ENCODE data around the gene RASA3.

RASA3 gene

DNA sequence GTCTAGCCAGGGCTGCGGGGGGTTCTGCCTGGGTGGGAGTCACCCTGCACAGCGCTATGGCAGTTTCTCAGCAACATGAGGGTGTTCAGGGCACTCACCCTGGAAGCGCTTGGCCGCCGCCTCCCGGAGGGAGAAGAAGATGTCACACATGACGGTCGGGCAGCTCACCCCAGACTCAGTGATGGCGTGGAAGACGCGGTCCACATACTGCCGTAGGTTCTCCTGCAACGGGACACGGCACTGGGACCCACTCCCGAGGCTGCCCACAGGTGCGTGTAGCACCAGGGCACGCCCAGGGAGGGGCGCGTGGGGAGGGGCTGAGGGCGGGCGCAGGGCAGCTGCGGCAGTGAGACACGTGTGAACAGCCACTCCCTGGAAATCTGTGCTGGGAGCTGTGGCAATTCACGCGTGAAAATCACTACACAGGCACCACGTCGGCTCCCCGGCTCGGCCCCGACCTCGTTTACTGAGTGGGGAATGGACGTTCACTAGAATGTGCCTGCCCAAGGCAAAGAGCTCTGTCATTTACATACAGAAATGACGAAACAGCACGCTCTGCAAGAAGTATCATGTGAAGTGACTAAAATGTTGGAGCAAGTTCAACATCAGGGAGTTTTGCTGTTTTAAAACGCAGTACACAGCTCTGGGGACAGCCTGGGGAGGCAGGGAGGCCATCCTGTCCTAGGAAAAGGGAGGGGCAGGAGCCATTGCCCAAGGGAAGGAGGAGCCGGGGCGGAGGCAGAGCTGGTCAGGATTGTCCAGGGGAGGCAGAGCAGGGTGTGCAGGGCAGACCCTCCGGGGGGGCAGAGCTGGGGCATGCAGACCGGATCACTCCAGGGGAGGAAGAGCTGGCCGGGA is 117.1 kb downstream of the RASA3 start:
- intact Hi-C loops (cut with DNase I), result no loop called here
- DNase-seq, result no peak

DNA sequence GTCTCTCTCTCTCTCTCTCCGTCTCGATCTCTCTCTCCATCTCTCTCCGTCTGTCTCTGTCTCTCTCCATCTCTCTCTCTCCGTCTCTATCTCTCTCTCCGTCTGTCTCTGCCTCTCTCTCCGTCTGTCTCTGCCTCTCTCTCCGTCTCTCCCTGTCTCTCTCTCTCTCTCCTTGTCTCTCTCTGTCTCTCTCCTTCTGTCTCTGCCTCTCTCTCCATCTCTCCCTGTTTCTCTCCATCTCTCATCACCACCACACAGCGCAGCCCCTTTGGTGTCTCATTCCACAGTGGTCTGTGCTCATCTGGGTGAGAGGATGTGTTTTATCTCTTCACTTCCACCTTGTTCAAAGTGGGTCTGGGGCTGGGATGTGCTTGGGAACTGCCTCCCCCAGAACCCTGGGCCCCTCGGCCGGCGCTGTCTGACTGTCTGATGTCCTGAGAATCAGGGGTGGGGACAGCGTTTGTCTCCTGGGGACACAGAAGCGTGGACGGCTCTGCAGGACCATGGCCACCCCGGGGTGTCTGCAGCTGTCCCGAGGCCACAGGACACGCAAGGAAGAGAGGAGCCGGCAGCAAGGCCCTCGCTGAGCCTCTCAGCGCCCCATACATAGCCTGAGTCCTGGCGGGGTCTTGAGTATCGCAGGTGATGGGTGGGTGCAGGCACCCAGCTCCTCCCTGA is 118.3 kb downstream of the RASA3 start:
- intact Hi-C loops (cut with DNase I), result no loop called here
- no peak for DNase-seq

DNA sequence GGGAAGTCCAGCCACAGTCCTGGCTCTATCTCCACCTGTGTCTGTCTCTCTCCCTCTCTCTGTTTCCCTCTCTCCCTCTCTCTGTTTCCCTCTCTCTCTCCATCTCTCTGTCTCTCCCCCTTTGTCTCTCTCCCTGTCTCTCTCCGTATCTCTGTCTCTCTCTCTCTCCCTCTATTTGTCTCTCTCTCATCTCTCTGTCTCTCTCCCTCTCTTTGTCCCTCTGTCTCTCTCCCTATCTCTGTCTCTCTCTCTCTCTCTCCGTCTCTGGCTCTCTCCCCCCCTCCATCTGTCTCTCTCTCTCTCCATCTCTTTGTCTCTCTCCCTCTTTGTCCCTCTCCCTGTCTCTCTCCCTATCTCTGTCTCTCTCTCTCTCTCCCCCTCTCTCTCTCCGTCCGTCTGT is 119.1 kb downstream of the RASA3 start:
- intact Hi-C loops (cut with DNase I), result no loop called here

DNA sequence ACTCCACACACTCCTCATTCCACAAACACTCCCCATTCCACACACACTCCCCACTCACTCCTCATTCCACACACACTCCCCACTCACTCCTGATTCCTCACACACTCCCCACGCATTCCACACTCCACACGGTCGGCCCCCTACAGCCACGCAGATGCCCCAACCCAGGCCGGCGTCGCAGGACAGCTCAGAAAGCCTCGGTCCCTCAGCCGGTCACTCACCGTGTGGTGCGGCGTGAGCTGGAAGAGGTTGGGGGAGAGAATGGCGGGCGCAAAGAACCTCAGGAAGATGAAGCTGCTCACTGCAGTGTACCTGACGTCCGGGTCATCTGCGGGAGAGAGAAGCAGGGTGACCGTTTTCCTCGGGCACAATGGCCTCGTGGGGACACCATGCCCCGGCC is 119.5 kb downstream of the RASA3 start:
- intact Hi-C loops (cut with DNase I), result no loop called here
- DNase-seq, result no peak

More for the DNA sequence above, 119.1 kb downstream of the RASA3 start:
- no peak for DNase-seq

DNA sequence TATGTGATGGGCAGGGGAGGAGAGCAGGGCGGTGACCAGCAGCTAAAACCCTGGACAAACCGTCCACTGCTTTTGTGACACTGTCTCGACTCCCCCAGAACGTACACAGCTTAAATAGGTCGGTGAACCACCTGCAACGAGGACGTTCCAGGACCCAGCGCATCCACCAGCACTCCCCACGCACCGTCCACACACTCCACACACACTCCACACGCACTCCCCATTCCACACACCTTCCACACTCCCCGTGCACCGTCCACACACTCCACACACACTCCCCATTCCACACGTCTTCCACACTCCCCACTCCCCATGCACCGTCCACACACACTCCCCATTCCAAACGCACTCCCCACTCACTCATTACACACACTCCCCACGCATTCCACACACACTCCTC is 120.3 kb downstream of the RASA3 start:
- DNase-seq, result no peak
- intact Hi-C loops (cut with DNase I), result no loop called here

DNA sequence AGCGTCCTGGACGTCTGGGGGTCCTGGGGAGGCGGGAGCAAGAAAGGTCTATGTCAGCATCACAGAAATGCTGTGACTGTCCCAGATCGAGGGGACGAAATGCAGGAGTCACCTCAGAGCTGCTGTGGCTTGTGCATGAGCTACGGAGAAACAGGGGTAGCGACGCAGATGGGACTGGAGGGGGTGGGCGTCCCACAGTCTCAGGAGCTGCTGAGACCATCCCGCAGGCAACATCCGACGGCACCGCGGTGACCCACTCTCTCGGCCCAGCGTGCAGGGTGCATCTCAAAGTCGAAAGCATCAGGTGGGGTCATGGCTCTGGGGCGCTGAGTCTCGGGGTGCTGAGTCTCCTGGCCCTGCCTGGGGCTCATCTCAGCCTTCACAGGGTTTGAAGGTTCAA is 121.2 kb downstream of the RASA3 start:
- intact Hi-C loops (cut with DNase I), result no loop called here
- peak in 3 of 42 donors; percentile 2 to 32 (median 12) for DNase-seq

DNA sequence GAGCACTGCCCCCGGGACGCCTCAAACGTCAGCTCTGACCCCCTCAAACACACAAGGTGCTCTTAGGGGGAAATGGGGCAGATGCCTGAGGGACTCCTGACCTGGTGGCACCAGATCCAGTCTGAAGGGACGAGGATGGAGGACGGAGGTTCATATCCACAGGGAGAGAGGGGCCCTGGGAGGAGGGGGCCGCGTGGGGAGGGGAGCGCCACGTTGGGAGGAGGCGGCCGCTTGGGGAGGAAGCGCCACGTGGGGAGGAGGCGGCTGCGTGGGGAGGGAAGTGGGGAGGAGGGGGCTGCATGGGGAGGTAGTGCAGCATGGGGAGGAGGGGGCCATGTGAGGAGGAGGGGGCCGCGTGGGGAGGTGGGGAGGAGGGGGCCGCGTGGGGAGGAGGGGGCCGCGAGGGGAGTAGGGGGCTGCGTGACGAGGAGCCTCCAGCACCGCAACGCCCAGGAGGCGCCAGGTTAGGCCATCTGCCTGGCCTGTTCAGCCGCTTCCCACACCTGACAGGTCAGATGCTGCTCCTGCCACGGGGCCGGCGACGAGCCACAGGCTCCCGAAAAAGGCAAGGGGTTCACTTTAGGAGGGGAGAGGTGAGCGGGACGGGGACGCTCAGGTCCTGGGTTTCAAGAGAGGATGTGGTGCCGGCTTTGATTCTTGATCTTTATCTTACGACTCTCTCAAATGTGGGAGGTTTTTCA is 121.9 kb downstream of the RASA3 start:
- peak in 2 of 42 donors; percentile 2 to 31 for DNase-seq
- intact Hi-C loops (cut with DNase I), result no loop called here

DNA sequence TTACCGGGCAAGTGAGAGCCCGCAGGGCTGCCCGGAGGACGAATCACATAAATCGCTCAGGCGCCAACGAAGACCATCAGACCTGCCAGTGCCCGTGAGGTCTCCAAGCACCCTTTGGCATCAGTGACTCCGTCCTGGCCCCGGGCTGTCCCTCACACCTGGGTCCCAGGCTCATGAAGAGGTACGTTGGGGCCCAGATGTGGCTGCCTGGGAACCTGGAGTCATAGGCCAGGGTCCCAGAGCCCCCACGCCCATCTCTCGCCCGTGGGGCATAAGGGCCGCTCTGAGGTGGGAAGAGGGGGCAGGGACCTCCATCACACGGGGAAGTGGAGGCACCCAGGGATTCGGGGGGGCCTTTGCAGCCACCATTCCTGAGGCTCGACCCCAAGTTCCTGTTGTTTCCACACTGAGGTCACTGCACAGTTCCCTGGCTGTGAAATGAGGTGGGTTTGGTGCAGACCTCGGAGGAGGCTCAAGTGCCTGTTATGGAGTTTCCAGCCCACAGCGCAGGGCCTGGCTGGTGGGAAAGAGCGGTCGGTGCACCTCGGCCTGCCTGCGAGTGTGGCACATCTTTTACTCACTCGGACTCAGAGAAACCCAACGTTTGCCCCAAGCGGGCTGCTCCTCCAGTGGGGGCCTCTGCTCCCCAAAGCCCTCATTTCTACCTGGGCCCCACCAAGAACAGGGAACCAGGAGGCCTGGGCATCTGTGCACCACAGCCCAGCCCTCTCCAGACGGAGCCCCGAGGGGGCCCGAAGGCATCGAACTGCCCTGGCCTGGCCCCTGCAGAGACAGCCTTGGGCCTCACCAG is 122.6 kb downstream of the RASA3 start:
- intact Hi-C loops (cut with DNase I), result no loop called here
- DNase-seq, result peak in 1 of 42 donors; percentile 11

DNA sequence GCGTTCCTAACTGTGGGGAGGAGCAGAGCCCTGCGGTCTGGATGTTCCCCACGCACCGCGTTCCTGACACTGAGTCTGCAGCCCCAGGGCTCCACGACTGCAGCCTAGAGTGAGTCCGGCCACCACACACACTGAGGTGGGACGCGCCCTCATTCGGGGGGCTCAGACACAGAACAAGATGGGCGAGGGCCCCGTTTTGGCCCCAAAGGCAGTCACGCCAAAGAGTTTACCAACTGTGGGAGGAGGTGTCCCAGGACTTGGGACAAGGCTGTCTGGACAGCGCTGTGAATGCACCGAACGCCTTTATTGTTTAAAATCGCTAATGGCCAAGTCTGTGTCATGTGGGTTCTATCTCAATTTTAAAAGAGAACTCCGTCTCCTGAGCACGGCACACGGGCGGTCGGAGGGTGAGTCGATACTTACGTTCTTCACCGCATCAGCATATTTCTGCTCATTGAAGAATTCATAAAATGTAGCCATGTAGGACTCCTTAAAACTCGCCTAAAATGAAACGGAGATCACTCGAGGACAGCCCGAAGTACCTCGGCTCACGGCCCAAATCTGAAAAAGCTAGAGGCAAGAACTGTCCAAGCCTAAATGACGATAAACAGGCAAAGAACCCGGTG is 123.3 kb downstream of the RASA3 start:
- DNase-seq, result peak in 1 of 42 donors; percentile 20
- intact Hi-C loops (cut with DNase I), result no loop called here

DNA sequence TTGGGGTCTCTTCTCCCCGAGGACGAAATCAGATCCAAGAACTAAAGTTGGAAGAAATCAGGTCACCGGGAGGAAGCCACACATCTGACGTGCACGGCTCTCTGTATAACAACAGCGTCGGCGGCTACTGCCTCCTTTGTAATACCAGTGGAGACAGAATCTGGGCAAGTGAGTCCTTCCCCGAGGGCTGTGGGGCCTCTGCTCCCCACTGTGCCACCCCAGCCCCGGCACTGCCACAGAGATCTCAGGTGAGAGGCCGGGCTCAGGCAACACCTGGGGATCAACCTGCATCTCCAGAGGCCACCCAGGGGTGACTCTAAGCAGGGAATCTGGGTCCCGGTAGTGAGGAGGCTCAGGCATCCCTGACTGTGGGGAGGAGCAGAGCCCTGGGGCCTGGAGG is 124.9 kb downstream of the RASA3 start:
- peak in 4 of 42 donors; percentile 1 to 16 (median 5) for DNase-seq

DNA sequence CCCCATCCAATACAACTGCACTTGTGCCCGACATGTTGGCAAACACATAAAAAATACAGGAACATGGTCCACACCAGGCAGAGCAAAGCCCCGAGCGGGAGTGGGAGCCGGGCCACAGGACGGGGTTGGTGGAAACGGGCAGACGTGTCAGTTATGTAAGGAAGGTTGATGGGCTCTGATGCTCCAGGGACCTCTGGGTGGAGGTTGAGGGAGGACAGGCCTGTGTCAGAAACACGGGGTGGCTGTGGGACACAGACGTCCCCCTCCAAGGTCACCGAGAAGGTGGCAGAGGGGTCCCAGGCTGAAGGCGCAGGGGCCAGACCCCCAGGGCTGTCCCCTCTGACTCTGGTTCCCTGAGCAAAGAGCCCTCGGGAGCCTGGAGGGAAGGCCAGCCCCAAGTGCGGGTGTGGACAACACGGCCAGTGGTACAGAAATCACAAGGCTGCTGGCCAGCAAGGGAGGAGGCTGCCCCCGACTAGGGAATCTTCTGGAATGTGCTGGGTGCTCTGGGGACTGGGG is 127.2 kb downstream of the RASA3 start:
- peak in 3 of 42 donors; percentile 1 to 30 (median 28) for DNase-seq
- intact Hi-C loops (cut with DNase I), result no loop called here

More for the DNA sequence above, 124.9 kb downstream of the RASA3 start:
- intact Hi-C loops (cut with DNase I), result no loop called here

DNA sequence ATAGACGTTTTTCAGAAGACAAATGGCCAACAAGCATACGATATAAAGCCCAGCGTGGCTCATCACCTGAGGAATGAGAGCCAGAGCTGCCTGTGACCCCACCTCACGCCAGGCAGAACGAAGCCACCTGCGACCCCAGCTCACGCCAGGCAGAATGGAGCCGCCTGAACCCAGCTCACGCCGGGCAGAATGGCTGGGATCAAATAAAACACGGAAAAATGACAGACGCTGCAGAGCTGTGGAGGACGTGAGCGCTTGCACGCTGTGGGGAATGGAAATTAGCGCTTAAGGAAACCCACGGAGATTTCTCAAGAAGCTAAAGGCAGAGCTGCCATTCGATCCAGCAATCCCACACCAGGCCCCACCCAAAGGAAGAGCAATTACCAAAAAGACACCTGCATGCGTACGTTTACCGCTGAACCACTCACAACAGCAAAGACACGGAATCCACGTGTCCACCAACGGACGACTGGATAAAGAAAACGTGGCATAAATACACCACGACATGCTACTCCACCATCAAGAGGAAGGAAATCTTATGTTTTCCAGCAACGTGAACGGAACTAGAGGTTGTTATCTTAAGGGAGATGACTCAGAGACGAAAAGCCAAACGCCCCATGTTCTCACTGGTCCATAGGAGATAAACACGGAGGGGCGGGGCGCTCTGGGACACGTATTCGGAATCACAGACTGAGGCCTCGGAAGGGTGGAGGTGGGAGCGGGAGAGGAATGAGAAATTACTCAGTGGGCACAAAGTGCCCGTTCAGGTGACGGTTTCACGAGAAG is 127.8 kb downstream of the RASA3 start:
- peak in 3 of 42 donors; percentile 1 to 29 (median 17) for DNase-seq

DNA sequence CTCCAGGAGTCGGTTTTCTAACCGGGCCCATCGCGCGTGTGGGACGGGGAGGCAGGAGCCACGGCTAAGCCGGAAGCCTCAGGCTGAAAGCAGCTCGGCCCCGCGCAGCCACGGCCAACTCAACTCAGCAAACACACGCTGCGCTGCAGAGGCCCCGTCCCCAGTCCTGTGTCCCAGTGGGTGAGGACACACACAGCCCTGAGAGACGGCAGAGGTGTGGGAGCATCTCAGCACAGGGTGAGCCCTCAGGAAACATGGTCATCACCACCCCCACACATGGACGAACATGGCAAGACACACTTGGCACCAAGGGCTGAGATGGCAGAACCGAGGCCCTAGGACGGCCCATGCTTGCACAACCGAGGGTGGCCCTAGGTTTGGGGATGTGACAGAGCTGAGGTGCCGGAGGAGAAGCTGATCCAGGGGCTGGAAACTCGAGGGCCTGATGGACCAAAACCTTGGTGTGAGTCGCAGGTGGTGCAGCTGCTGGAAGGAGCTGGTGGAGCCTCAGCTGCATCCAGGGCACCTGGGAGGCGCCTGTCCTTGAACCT is 129.6 kb downstream of the RASA3 start:
- intact Hi-C loops (cut with DNase I), result no loop called here
- DNase-seq, result peak in 1 of 42 donors; percentile 2

More for the DNA sequence above, 127.8 kb downstream of the RASA3 start:
- intact Hi-C loops (cut with DNase I), result no loop called here

DNA sequence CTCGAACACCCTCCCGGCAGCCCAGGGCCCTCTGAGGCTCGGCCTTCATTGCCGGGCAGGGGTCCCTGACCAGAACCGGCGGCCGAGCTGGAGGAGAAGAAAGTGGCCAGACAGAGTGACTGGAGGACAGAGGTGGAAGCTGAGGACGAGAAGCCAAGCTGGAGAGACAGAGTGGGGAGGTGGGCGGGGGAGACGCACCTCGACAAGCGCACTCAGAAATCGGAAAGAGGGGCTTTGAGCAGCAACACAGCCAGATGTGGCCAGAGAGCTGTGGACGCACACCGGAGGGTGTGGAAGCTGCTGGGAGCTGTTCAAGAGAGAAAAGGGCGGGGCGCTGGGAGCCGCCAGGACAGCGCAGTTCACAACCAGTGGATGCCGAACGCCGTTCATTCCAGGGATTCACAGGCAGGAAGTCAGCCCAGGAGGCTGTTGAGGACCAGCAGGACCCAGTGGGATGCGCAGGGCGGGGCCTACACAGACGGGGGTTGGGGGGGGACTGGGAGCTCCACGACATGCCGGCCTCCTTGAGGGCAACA is 130.3 kb downstream of the RASA3 start:
- no peak for DNase-seq
- intact Hi-C loops (cut with DNase I), result no loop called here

DNA sequence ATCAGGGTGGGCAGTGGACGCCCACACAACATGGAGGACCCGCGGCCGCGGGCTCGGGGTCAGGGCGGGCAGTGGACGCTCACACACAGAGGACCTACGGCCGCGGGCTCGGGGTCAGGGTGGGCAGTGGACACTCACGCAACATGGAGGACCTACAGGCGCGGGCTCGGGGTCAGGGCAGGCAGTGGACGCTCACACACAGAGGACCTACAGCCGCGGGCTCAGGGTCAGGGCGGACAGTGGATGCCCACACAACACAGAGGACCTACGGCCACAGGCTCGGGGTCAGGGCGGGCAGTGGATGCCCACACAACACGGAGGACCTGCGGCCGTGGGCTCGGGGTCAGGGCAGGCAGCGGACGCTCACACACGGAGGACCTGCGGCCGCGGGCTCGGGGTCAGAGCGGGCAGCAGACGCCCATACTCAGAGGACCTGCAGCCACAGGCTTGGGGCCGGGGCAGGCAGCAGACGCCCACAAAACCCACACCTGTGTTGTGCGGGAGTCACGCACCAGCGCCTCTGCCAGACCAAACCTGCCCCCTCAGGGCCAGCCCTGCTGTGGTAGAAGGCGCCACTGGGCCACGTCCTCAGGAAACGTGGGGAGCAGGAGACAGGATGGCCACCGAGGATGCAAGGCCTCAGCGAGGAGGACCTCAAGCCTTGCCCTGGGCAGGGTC is 131.0 kb downstream of the RASA3 start:
- no peak for DNase-seq
- intact Hi-C loops (cut with DNase I), result no loop called here

Data from head of caudate nucleus (tissue), 42 donors.